HEK293 (cell line): Measurements from ENCODE around the gene KDSR.

Experiments
- CTCF ChIA-PET: fragments of 350-600 bp; formaldehyde crosslinking; extraction: SDS; loops from one replicate; lab custom pipeline; 2021; ENCODE audit warnings: antibody characterized with exemption; lab: Yijun Ruan, JAX
- POLR2A ChIA-PET: fragments of 300-600 bp; formaldehyde crosslinking; extraction: SDS; loops from one replicate; lab custom pipeline; 2020; ENCODE audit warnings: antibody characterized with exemption, inconsistent platforms; lab: Yijun Ruan, JAX
- H3K27ac ChIP-seq: fragments of 200-500 bp; sonication (Bioruptor generic); 2 replicates; pipeline ENCODE4 v1.5.1; 2014; ENCODE audit warnings: low read depth, low read length, control low read depth, inconsistent platforms; ENCODE audit errors: extremely low read depth
- H3K36me3 ChIP-seq, 2 experiments: fragments of 200-500 bp in 1 of 2; sonication (Bioruptor generic) in 1 of 2; 1 replicate in 1 of 2; 2 replicates in 1 of 2; pipeline ENCODE4 v1.5.1; 2014 to 2017; ENCODE audit warnings: inconsistent platforms in 2 of 2, low read length in 2 of 2; ENCODE audit not compliant: control insufficient read depth in 2 of 2, insufficient read depth in 1 of 2
- H3K4me1 ChIP-seq: fragments of 200-500 bp; sonication (Bioruptor generic); 2 replicates; pipeline ENCODE4 v1.5.1; 2014; ENCODE audit warnings: mild to moderate bottlenecking, low read length, inconsistent platforms; ENCODE audit not compliant: control insufficient read depth, insufficient read depth
- H3K4me3 ChIP-seq: 2 replicates; pipeline ENCODE4 v1.5.1; 2011; ENCODE audit warnings: low read depth, mild to moderate bottlenecking, control low read depth, low read length, moderate library complexity
- H3K9me3 ChIP-seq: fragments of 200-500 bp; sonication (Bioruptor generic); 2 replicates; pipeline ENCODE4 v1.5.1; 2014; ENCODE audit warnings: low read depth, low read length, inconsistent platforms; ENCODE audit not compliant: control insufficient read depth, insufficient read depth
- HOXD13 ChIP-seq: sonication (generic); formaldehyde crosslinking; IDR thresholded peaks from 2 replicates; pipeline ENCODE4 v1.8.0; 2022; ENCODE audit warnings: missing genetic modification reagents, borderline replicate concordance
- SALL2 ChIP-seq: fragments of 450-650 bp; formaldehyde crosslinking; IDR thresholded peaks from 2 replicates; pipeline ENCODE4 v1.5.0; 2017; ENCODE audit warnings: missing biosample characterization, mild to moderate bottlenecking, missing genetic modification characterization, borderline replicate concordance
- ZBTB26 ChIP-seq: fragments of 450-650 bp; formaldehyde crosslinking; optimal IDR thresholded peaks from 2 replicates; pipeline ENCODE3; 2016; ENCODE audit warnings: missing biosample characterization, mild to moderate bottlenecking, missing genetic modification characterization
- ZFP3 ChIP-seq: fragments of 450-650 bp; formaldehyde crosslinking; IDR thresholded peaks from 2 replicates; pipeline ENCODE4 v1.5.1; 2016; ENCODE audit warnings: low read depth, missing biosample characterization, missing genetic modification characterization
- ZNF214 ChIP-seq: fragments of 450-650 bp; formaldehyde crosslinking; IDR thresholded peaks from 2 replicates; pipeline ENCODE4 v1.5.1; 2017; ENCODE audit warnings: missing biosample characterization, mild to moderate bottlenecking, missing genetic modification characterization, borderline replicate concordance
- ZNF324 ChIP-seq: fragments of 450-650 bp; formaldehyde crosslinking; IDR thresholded peaks from 2 replicates; pipeline ENCODE4 v1.5.1; 2016; ENCODE audit warnings: missing biosample characterization, missing genetic modification characterization
- ZNF510 ChIP-seq: fragments of 450-650 bp; formaldehyde crosslinking; IDR thresholded peaks from 2 replicates; pipeline ENCODE4 v1.5.1; 2018; ENCODE audit warnings: mild to moderate bottlenecking, missing genetic modification characterization, missing biosample characterization; ENCODE audit not compliant: insufficient replicate concordance
- ZNF561 ChIP-seq: fragments of 450-650 bp; IDR thresholded peaks from 2 replicates; pipeline ENCODE4 v1.5.1; 2018; ENCODE audit warnings: missing biosample characterization, missing genetic modification characterization, borderline replicate concordance
- ZNF654 ChIP-seq: fragments of 450-650 bp; formaldehyde crosslinking; IDR thresholded peaks from 2 replicates; pipeline ENCODE4 v1.5.1; 2016; ENCODE audit warnings: low read depth, missing biosample characterization, missing genetic modification characterization
- TF ChIP-seq, protein P1 (sequence below): fragments of 450-650 bp; formaldehyde crosslinking; IDR thresholded peaks from 2 replicates; pipeline ENCODE4 v1.5.1; 2016; ENCODE audit warnings: missing biosample characterization, missing genetic modification characterization
- TF ChIP-seq, protein P2 (sequence below): fragments of 450-650 bp; formaldehyde crosslinking; IDR thresholded peaks from 2 replicates; pipeline ENCODE4 v1.5.0; 2017; ENCODE audit warnings: missing biosample characterization, missing genetic modification characterization, borderline replicate concordance

Gene KDSR

GRCh38 chr18:63344263-63344662 is 22.7 kb downstream of the KDSR start (continued):
- TF ChIP-seq ZBTB26 (tag by site-specific recombination), result no peak
- no peak for TF ChIP-seq ZNF324 (tag by site-specific recombination)
- no peak for TF ChIP-seq ZNF214 (tag by site-specific recombination)
- TF ChIP-seq SALL2 (tag by site-specific recombination), result no peak

DNA sequence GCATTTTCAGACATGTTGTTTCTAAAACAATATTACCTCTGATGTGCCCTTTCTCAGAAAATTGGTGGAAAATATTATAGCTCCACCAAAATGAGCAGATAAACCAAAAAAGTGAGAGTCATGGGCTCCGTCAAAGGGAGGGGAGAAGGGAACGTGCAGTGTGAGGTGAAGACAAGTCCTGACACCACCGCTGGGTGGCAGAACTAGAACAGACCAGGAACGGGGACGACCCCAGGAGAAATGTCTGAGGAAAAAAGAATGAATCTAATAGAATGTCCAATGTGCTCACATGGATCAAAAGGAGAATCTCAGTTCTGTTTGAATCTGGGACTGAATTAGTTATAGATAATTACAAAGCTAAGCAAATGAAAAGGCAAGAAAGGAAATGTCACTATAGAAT is 24.8 kb downstream of the KDSR start:
- H3K36me3 ChIP-seq, result peaks cover 71% of the 10 kb centered on the region in 2 experiments
- TF ChIP-seq, protein P1, sequence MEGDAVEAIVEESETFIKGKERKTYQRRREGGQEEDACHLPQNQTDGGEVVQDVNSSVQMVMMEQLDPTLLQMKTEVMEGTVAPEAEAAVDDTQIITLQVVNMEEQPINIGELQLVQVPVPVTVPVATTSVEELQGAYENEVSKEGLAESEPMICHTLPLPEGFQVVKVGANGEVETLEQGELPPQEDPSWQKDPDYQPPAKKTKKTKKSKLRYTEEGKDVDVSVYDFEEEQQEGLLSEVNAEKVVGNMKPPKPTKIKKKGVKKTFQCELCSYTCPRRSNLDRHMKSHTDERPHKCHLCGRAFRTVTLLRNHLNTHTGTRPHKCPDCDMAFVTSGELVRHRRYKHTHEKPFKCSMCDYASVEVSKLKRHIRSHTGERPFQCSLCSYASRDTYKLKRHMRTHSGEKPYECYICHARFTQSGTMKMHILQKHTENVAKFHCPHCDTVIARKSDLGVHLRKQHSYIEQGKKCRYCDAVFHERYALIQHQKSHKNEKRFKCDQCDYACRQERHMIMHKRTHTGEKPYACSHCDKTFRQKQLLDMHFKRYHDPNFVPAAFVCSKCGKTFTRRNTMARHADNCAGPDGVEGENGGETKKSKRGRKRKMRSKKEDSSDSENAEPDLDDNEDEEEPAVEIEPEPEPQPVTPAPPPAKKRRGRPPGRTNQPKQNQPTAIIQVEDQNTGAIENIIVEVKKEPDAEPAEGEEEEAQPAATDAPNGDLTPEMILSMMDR, result peak; percentile 67; the same call in 1 of the 2 replicates
- TF ChIP-seq ZNF654, result peak; percentile 48
- TF ChIP-seq ZBTB26 (tag by site-specific recombination), result no peak
- TF ChIP-seq, all 188 proteins: peak for 2
- Histone ChIP-seq H3K4me3 (no peak overlapping the region), H3K9me3 (no peaks in the 10 kb centered on the region), H3K27ac (no peak overlapping the region), H3K4me1 (no peaks in the 10 kb centered on the region)
- POLR2A ChIA-PET, result no interaction called here
- CTCF ChIA-PET, result interaction anchor here (0.6 to 4.5 kb wide), 24 partner anchors 8 to 359 kb away, joined by 3 to 76 read pairs (median 4); no protein-coding TSS in a partner anchor

DNA sequence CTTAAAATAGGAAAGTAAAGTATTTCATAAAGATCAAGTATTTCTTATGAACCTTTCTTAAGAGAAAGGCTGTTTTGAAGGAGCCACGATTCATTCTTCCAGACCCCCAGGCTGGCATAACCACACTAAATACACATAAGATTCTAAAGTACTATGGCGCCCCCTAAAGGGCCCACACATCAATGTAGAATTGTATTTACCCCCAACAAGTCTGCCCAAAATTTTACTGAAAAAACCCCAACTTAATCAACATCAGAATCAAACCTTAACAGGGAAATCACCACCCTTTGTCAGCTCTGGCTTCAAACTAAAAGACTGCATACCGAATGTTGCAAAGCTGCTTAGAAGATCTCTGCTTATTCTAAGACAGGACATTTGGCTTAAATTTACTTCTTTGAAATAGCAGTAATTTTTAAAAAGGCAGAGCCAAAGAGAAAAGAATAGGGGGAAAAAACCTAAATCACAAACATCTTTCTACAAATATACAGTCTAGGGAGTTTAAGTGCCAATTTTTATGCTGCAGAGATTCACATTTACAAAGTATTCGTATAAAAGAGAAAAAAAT is 27.0 kb downstream of the KDSR start:
- H3K9me3 ChIP-seq, result no peaks in the 10 kb centered on the region
- H3K36me3 ChIP-seq, result peaks cover 72 to 76% of the 10 kb centered on the region in 2 experiments
- POLR2A ChIA-PET, result no interaction called here
- TF ChIP-seq ZNF510 (tag by site-specific recombination) (no peak), ZNF561 (no peak), HOXD13 (CRISPR knock-in tag) (no peak), ZNF654 (peak; percentile 36), ZFP3 (tag by site-specific recombination) (no peak)
- TF ChIP-seq, protein P1, result 0 out of 2 replicates have a peak, but pooled peaks have one; percentile 14
- TF ChIP-seq, protein P2, sequence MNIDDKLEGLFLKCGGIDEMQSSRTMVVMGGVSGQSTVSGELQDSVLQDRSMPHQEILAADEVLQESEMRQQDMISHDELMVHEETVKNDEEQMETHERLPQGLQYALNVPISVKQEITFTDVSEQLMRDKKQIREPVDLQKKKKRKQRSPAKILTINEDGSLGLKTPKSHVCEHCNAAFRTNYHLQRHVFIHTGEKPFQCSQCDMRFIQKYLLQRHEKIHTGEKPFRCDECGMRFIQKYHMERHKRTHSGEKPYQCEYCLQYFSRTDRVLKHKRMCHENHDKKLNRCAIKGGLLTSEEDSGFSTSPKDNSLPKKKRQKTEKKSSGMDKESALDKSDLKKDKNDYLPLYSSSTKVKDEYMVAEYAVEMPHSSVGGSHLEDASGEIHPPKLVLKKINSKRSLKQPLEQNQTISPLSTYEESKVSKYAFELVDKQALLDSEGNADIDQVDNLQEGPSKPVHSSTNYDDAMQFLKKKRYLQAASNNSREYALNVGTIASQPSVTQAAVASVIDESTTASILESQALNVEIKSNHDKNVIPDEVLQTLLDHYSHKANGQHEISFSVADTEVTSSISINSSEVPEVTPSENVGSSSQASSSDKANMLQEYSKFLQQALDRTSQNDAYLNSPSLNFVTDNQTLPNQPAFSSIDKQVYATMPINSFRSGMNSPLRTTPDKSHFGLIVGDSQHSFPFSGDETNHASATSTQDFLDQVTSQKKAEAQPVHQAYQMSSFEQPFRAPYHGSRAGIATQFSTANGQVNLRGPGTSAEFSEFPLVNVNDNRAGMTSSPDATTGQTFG (tag by site-specific recombination), result no peak
- TF ChIP-seq, all 188 proteins: peak for 2
- Histone ChIP-seq H3K4me1 (no peaks in the 10 kb centered on the region), H3K4me3 (no peak overlapping the region), H3K27ac (no peak overlapping the region)
- CTCF ChIA-PET, result interaction anchor here (0.6 to 4.5 kb wide), 32 partner anchors 9 to 451 kb away, joined by 3 to 76 read pairs (median 4); partner anchors contain the start of gene BCL2
